Stimulated activated CD8-positive, alpha-beta memory T cell treated with anti-CD3 and anti-CD28 coated beads, Interleukin-12 subunit alpha, Interleukin-12 subunit beta, amount 100 ng/mL, for 24 hours (primary cell): ENCODE data around the gene FCN3.
A peak's percentile ranks its signal among the peaks of the same experiment; 100 is the strongest.
"Not testable (repeated sequence)": the region's sequence is repeated elsewhere in the genome, so short reads cannot be mapped to it uniquely, and the experiment has no call there.

Source experiments
- DNase-seq: peaks from one replicate; pipeline ENCODE4 v3.0.0-alpha.2; 2020; ENCODE audit errors: extremely low read depth

Gene FCN3

GRCh38 chr1:27399251-27400025 lies 24.8 kb upstream of the FCN3 start:
- DNase-seq, result no peak

GRCh38 chr1:27398405-27399149 lies 24.0 kb upstream of the FCN3 start:
- no peak for DNase-seq

GRCh38 chr1:27397749-27398148 lies 23.1 kb upstream of the FCN3 start:
- no peak for DNase-seq

- no peak for DNase-seq
Measured at GRCh38 chr1:27397110-27397509, 22.5 kb upstream of the FCN3 start.

GRCh38 chr1:27395441-27396195 lies 21.0 kb upstream of the FCN3 start:
- peak; percentile 39 for DNase-seq

- no peak for DNase-seq
Measured at GRCh38 chr1:27394925-27395324, 20.3 kb upstream of the FCN3 start.

- DNase-seq, result no peak
Measured at GRCh38 chr1:27394282-27394658, 19.6 kb upstream of the FCN3 start.

GRCh38 chr1:27393641-27394281 lies 19.1 kb upstream of the FCN3 start:
- DNase-seq, result no peak

GRCh38 chr1:27392778-27393635 lies 18.4 kb upstream of the FCN3 start:
- DNase-seq, result no peak

- peak; percentile 82 for DNase-seq
Measured at GRCh38 chr1:27392096-27392777, 17.6 kb upstream of the FCN3 start, which contains the start of gene GPR3. GPR3 (plus strand) TSS chr1:27392622; CDS start chr1:27393799, 1,177 bp downstream.

- DNase-seq, result no peak
Measured at GRCh38 chr1:27391511-27392095, 17.0 kb upstream of the FCN3 start.

GRCh38 chr1:27388337-27389005 lies 13.8 kb upstream of the FCN3 start:
- no peak for DNase-seq

GRCh38 chr1:27384797-27385196 lies 10.2 kb upstream of the FCN3 start:
- not testable (repeated sequence) for DNase-seq

GRCh38 chr1:27383661-27384060 lies 9.0 kb upstream of the FCN3 start:
- no peak for DNase-seq

- no peak for DNase-seq
Measured at GRCh38 chr1:27383039-27383605, 8.5 kb upstream of the FCN3 start, which contains the start of gene CD164L2. CD164L2 (minus strand) TSS chr1:27383333; CDS start chr1:27383239, 94 bp downstream.

GRCh38 chr1:27381969-27382762 lies 7.5 kb upstream of the FCN3 start:
- no peak for DNase-seq

- DNase-seq, result no peak
Measured at GRCh38 chr1:27380766-27381733, 6.4 kb upstream of the FCN3 start.
